ENCODE data around the gene PROSER3.

Gene PROSER3

DNA sequence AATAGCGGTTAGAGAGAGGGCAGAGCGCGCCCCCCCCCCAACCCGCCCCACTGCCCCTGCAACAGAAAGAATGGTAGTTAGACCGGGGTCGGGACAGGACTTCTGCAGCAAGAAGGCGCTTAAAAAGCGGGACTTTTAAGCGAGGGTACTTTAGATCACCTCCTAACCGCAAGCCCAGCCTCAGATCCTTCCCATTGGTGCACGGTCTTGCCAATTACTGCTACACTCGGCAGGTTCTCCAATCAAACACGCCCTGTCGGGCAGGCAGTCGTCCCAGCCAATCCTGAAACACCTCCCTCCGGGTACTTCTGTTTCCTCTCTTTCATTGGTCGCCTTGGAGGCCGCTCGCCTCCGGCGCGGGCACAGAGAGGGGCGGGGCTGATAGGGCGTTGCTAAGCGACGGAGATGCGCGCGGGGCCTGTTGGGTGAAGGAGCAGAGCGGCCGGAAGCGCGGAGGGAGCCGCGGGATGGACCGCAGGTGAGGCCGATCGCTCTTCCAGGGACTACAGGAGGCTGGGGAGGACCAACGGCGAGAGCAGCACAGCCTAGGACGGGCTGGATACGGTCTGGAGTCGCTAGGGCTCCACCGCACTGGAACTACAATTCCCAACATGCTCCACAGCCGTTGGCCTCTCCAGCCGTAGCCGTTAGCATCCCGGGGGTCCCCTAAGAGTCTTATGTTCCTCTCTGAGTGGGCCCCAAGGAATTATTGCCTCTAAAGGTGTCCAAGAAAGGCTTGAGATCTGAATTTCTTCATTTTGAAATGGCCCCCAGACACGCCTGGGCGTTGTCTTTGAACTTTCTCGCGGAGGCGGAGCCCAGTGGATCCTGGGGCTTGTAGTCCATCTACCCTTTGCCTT lies at the start of gene PROSER3:
Gene PROSER3 (plus strand): TSS at position 428 of the 860 bp plus-strand sequence. CDS start 40 bp downstream, at position 468.
- DNase-seq (ENCODE audit: low spot score), result peak; percentile 100

DNA sequence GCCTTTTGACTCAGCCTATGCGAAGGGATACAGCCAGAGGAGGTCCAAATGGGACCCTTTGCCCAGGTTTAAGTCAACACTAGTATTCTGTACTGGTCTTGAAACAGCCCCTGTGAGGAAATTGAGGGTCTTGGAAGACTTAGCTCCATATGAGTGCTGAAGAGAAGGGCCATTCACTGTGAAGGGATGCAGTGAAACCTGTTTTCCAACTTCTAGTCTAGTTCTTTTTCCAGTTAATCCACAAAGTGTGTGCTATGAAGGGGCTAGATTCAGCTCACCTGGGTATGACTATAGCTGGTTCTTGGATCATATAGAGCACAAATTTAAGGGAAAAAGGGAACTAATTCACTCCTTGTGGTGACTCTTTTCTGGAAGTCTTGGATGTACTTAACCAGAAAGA lies 49.6 kb upstream of the PROSER3 start:
- no peak for DNase-seq (ENCODE audit: low spot score)

DNA sequence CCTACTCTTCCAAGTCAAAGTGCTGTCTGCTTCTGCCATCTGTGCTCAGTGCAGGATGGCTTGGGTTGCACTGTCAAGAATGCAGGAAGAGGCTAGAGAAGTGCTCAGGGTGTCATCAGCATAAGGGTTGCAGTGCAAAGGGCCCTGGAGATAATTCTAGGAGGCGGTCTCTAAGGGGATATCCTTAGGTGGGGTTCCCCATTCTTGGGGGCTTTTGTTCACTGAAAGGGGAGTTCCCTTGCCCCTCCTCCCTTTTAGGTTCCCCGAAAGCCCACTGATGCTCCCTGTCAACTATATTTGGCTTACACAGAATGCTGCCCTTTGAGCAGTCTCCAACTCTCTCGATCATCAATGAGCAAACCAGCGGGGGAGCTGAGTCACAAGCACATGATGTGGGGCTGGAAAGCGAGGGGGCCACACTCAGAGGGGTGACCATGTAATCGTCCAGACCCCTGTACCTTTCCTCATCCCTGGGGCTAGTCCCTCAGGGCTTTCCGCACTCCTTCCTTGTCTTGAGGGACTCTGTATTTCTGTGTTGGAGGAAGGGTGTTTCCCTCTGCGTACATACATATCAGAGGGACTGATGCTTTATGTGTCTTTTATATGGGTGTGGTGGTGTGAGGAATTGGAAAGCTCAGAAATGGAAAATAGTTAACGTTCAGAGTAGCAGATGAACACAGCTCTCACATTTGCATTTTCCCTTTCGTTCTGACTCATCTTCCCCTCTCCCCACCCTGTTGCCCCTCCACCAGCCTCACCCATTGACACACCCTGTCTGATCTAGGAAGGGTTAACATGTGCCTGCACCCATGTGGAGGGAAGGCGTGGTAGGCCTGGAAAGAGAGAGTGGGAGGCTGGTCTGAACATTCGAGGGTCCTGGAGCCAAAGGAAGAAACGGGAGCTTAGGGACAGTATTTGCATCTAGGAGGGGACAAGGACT lies 46.9 kb upstream of the PROSER3 start:
- DNase-seq (ENCODE audit: low spot score), result peak; percentile 94

DNA sequence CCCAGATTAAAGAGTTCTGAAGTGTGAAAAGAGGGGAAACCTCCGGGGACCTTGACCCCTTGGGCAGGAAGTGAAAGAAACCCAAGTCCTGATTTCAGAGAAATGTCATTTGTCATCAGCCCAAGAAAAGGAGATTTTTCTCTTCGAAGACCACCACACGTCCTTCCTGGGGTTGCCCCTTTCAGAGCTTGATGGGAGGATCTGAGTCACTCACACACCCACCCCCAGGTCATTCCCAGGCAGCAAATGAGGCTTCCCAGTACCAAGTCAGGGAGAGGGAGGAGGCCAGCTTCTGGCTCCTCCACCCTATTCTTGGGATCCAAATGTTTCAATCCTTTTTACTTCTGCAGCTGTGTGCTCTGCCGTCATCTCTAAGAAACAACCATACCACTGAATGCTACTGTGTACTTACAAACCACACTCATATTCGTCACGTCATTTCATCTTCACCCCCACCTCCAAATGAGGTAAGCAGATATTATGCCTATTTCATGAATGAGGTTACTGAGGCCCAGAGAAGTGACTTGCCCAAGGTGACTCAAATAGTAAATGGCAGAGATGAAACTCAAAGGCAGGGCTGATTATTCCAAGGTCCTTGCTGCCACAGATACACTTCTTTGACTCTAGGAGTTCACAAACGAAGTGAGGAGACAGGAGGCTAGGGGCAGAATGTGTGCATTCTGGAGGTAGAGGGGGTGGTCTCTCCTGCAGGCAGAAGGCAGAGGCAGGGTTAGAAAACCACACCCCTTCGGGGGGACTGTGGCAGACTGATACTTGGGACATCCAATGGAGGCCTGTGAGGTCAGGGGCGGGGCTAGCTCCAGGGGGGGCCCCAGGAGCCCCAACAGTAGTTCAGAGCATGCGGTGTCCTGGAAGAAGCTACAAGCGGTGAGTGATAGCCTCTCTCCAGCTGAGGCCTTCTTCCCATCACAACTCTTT lies 45.1 kb upstream of the PROSER3 start:
- peak; percentile 94 for DNase-seq (ENCODE audit: low spot score)

DNA sequence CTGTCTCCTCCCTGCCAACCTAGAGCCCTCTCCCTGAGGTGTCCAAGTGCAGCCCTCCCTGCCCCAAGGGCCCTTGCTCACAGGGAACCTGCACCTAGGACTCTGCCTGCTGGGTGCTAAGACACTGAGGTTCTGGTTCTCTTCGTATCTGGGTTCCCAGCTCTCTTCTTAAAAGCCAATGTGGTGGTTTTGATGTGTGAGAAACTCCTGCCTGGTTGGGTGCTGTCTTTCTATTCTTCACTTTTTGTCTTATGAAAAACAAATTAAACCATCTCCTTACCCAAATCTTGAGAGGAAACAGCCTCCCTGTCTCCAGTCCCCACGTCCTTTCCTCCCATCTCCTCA lies 44.5 kb upstream of the PROSER3 start:
- no peak for DNase-seq (ENCODE audit: low spot score)

DNA sequence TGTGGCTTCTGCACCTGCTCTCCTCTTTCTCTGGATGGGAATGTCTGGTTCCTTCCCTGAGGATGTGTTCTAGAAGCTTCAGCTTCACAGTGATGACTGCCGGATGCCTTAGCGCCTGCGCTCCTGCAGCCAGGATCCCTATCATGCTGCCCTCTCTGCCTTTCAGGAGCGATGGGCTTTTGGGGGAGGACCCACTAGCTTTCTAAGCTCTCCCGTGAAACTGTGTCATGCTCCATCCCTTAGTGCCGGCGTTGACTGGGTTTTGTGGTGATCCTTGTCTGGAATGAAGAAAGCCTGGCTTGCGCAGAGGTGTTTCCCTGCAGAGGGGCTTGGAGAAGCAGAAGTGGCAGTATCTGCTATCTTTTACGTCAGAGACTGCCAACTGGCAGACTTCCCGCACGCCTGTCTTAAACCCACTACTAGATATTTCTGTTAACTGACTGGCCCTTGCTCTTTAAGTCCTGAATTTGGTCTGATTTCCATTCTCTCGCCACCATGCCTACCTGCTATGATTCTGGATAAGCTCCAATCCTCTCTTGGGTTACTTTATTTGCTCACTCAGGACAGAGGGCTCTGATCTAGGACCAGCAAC lies 44.0 kb upstream of the PROSER3 start:
- DNase-seq (ENCODE audit: low spot score), result no peak

DNA sequence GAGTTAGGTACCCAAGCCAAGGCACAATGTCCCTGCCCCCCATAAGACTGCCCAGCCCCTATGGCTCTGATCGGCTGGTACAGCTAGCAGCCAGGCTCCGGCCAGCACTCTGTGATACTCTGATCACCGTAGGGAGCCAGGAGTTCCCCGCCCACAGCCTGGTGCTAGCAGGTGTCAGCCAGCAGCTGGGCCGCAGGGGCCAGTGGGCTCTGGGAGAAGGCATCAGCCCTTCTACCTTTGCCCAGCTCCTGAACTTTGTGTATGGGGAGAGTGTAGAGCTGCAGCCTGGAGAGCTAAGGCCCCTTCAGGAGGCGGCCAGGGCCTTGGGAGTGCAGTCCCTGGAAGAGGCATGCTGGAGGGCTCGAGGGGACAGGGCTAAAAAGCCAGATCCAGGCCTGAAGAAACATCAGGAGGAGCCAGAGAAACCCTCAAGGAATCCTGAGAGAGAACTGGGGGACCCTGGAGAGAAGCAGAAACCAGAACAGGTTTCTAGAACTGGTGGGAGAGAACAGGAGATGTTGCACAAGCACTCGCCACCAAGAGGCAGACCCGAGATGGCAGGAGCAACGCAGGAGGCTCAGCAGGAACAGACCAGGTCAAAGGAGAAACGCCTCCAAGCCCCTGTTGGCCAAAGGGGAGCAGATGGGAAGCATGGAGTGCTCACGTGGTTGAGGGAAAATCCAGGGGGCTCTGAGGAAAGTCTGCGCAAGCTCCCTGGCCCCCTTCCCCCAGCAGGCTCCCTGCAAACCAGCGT lies 43.2 kb upstream of the PROSER3 start:
- peak; percentile 61 for DNase-seq (ENCODE audit: low spot score)

DNA sequence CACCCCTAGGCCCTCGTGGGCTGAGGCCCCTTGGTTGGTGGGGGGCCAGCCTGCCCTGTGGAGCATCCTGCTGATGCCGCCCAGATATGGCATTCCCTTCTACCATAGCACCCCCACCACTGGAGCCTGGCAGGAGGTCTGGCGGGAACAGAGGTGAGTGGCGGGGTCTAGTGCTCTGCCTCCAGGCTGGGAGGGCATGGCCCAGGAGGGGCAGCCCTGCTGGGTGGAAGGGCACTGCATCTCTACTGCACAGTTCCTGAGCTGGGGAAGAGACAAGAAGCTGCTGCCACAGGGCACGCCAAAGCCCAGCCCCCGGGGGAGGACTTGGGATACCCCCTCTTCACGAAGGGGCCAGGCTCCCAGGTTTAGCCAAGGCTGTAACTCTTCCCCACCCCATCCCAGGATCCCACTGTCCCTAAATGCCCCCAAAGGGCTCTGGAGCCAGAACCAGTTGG lies 42.6 kb upstream of the PROSER3 start:
- no peak for DNase-seq (ENCODE audit: low spot score)

DNA sequence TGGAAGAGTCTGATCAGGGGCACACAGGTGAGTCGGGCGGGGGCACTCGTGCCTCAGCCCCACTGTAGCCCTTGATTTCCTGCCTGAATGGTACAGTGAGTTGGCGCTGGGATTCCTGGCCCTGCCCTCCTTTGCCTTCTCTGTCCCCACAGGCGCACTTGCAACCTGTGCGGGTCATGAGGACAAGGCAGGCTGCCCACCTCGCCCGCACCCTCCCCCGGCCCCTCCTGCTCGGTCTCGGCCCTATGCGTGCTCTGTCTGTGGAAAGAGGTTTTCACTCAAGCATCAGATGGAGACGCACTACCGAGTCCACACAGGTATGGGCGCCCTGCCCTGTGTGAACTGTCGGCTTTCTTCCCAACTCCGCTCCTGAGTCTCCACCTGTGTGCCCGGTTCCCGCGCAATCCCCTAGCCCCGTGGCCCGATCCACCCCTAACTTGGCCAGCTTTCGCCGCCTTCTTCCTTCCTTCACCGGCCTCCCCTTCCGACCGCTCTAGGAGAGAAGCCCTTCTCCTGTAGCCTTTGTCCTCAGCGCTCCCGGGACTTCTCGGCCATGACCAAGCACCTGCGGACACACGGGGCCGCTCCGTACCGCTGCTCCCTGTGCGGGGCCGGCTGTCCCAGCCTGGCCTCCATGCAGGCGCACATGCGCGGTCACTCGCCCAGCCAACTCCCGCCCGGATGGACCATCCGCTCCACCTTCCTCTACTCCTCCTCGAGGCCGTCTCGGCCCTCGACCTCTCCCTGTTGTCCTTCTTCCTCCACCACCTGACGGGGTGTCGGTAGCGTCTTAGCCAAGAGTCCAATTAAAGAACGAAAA lies 41.8 kb upstream of the PROSER3 start:
- no peak for DNase-seq (ENCODE audit: low spot score)

DNA sequence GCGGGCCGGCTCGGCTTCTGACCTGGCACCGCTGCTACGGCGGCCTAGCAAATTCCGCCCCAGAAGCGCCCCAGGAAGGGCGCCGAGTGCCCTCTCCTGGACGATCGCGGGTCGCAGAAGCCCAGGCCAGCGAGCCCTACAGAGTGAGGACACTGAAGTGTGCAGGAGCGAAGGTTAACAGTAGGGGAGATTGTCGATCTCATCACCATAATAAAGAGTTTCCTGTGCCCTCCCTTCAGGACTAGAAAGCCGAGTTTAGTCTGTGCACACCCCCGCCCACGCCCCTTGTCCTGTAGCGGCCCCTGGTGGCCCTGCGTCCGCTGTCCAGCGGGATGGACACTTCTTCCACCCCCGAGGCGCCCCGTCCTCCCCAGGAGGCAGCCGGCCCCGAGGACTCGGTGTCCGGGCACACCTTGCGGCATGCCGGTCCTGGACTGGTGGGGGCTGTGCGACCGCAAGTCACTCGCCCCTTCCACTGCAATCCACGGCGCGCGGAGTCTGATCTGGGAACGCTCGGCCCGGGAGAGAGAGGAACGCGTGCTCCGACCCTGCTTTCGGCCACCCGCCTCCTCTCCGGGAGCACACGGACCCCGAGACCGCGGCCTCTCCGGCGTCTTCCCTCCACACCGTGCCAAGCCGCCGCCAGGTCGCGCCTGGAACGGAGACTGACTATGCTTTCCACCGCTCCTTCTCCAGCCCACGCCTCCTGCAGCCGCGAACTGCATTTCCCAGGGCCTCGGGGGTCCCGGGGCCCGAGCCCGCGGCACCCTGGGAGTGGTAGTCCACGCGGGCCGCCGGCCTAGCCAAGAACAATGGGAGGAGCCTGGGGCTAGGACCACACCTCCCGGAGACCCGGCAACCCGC lies 40.9 kb upstream of the PROSER3 start:
- peak; percentile 97 for DNase-seq (ENCODE audit: low spot score)

DNA sequence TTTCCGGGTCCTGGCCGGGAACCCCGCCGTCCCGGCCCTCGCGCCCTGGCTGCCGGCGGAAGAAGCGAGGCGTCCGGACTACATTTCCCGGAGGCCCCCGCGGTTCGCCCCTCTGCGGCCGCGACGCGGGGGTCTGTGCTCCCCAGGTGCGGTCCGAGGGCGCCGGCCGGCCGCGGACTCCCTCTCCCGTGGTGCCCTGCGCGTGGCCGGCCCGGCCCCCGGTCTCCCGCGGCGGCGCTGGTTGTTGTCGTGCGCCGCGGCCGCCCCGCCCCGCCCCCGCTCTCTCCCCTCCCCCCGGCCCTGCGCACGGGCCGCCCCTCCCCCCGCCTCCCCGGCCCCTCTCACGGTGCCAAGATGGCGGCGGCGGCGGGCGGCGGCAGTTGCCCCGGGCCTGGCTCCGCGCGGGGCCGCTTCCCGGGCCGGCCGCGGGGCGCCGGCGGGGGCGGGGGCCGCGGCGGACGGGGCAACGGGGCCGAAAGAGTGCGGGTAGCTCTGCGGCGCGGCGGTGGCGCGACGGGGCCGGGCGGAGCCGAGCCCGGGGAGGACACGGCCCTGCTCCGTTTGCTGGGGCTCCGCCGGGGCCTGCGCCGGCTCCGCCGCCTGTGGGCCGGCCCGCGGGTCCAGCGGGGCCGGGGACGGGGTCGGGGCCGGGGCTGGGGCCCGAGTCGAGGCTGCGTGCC lies 40.2 kb upstream of the PROSER3 start, which contains the start of gene KMT2B:
Gene KMT2B (plus strand): TSS at position 339 of the 680 bp plus-strand sequence. CDS start 16 bp downstream, at position 355.
- no peak for DNase-seq (ENCODE audit: low spot score)

DNA sequence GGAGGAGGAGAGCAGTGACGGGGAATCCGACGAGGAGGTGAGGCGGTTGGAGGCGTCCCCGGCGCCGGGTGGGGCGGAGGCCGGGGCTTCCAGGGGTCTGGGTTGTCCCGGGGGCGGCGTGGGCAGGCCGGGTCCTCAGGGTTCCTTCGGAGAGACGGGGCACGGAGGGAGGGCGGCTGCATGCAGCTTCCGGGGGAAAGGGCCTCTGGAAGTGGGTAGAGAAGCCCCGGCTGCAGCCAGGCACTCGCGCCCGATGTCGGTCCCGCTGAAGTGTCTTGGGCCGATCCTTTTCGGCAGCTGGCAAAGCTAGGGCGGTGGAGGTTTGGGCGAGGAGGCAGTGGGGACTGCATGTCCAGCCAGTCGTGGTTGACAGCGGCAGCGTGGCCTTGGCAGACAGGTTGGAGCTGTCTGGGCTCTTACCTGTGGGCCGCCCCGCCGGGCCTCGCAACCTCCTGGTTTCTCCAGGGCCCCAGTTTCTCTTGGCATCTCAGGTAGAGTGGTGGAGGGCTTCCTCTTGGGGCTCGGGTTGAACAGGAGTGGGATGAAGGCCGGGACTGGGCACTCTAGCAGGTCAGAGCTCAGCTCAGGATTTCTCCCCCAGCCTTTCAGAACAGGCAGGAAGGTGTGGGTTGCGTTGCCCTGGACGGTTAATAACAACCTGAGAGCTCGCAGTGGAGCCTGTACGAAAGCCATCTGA lies 39.5 kb upstream of the PROSER3 start:
- peak; percentile 49 for DNase-seq (ENCODE audit: low spot score)

DNA sequence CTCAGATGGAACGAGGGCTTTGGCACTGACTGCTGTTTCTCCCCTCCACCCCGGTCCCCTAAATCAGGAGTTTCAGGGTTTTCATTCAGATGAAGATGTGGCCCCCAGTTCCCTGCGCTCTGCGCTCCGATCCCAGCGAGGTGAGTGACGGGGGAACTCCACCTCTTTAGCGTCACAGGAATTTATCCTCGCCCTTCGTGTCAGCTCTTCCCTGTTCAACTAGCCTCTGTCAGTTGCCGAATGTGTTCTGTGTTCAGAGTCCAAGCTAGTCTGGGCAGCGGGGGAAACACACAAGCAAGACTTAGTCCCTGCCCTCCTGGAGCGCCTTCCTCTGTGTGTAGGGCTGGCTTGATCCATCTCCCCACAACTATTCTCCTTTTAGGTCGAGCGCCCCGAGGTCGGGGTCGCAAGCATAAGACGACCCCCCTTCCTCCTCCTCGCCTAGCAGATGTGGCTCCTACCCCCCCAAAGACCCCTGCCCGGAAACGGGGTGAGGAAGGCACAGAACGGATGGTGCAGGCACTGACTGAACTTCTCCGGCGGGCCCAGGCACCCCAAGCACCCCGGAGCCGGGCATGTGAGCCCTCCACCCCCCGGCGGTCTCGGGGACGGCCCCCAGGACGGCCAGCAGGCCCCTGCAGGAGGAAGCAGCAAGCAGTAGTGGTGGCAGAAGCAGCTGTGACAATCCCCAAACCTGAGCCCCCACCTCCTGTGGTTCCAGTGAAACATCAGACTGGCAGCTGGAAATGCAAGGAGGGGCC lies 38.4 kb upstream of the PROSER3 start:
- no peak for DNase-seq (ENCODE audit: low spot score)

DNA sequence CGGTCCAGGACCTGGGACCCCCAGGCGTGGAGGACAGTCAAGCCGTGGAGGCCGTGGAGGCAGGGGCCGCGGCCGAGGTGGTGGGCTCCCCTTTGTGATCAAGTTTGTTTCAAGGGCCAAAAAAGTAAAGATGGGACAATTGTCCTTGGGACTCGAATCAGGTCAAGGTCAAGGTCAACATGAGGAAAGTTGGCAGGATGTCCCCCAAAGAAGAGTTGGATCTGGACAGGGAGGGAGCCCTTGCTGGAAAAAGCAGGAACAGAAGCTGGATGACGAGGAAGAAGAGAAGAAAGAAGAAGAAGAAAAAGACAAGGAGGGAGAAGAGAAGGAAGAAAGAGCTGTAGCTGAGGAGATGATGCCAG lies 37.8 kb upstream of the PROSER3 start:
- no peak for DNase-seq (ENCODE audit: low spot score)

DNA sequence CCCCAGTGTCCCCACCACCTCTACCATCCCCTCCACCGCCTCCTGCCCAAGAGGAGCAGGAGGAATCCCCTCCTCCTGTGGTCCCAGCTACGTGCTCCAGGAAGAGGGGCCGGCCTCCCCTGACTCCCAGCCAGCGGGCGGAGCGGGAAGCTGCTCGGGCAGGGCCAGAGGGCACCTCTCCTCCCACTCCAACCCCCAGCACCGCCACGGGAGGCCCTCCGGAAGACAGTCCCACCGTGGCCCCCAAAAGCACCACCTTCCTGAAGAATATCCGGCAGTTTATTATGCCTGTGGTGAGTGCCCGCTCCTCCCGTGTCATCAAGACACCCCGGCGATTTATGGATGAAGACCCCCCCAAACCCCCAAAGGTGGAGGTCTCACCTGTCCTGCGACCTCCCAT lies 37.3 kb upstream of the PROSER3 start:
- DNase-seq (ENCODE audit: low spot score), result no peak

DNA sequence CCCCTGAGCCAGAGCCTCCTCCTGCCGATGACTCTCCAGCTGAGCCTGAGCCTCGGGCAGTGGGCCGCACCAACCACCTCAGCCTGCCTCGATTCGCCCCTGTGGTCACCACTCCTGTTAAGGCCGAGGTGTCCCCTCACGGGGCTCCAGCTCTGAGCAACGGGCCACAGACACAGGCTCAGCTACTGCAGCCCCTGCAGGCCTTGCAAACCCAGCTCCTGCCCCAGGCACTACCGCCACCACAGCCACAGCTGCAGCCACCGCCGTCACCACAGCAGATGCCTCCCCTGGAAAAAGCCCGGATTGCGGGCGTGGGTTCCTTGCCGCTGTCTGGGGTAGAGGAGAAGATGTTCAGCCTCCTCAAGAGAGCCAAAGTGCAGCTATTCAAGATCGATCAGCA lies 36.6 kb upstream of the PROSER3 start:
- no peak for DNase-seq (ENCODE audit: low spot score)

DNA sequence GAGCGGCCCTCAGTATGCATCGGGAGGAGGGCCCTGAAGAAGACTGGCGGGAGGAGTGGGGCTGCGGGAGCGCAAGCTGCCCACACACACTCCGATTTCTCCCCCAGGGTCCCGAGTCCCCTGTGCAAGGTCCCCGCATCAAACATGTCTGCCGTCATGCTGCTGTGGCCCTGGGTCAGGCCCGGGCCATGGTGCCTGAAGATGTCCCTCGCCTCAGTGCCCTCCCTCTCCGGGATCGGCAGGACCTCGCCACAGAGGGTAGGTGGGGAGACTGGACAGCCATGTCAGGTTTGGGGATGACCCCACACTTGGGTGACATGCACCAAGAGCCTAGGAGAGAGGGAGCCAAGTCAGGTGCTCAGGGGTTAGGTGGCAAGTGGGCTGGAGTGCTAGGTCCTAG lies 35.5 kb upstream of the PROSER3 start:
- DNase-seq (ENCODE audit: low spot score), result no peak
